GM12892 (cell line): Measurements from ENCODE around the gene DOK6.
"Not testable (repeated sequence)": the region's sequence is repeated elsewhere in the genome, so short reads cannot be mapped to it uniquely, and the experiment has no call there.

Source experiments
- POLR2A ChIP-seq: IDR thresholded peaks from 2 replicates; pipeline ENCODE4 v1.6.1; 2011; ENCODE audit warnings: low read depth, low read length, control low read depth
- POLR2AphosphoS5 ChIP-seq: IDR thresholded peaks from 2 replicates; pipeline ENCODE4 v1.6.1; 2011; ENCODE audit warnings: low read depth, low read length, control low read depth

DNA sequence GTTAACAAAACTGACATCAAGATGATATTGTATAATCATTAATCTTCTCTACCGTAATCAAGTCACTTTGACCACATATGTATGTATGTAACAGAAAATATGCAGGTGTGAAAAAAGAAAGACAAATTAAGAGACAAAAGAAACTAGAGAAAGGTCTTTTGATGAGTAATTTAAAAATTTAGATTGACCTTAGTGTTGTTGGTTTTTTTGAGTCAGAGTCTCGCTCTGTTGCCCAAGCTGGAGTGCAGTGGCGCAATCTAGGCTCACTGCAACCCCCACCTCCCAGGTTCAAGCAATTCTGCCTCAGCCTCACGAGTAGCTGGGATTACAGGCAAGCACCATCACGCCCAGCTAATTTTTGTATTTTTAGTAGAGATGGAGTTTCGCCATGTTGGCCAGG is 464.1 kb downstream of the DOK6 start:
- not testable (repeated sequence) for TF ChIP-seq POLR2A, POLR2AphosphoS5
